ENCODE data around the gene HHIP.

DNA sequence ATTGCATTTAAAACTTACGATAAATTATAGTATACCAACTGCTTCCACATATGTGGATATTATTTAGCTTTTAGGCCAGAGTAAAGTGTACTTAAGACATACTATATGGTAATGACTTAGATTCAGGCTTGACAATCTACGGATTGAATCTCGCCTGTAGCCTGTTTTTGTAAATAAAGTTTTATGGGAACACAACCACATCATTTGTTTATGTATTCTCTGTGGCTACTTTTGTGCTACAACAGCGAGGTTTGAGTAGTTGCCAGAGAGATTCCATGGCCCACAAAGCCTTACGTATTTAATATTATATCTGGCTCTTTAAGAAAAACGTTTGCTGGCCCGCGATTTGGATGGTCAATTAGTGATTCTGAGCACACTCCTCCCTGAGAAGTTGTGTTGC lies 37.6 kb downstream of the HHIP start:
- TF ChIP-seq POLR2A (IDR thresholded peaks at IDR 0.05), result no peak
- TF ChIP-seq CTCF (IDR thresholded peaks at IDR 0.05), result no peak
